ENCODE measurements around the gene CHRND.

CHRND gene

DNA sequence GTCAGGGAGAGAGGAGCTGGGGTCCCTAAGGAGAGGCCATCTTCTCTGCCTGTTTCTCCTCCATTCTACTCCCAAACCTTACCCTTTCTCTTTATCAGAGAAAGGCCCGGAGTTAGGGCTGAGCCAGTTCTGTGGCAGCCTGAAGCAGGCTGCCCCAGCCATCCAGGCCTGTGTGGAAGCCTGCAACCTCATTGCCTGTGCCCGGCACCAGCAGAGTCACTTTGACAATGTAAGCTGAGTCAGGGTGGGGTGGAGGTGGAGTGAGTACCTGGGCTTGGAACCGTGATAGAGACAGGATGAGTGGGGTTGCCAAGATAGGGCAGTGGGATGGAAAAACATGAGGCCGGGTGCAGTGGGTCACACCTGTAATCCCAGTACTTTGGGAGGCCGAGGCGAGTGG lies 18.7 kb downstream of the CHRND start:
- no peaks in the 10 kb centered on the region for H3K27me3 ChIP-seq (ENCODE audit: insufficient read depth, poor library complexity, severe bottlenecking)
- H3K4me3 ChIP-seq (replicated peaks; ENCODE audit: insufficient read depth, low read length), result no peak overlapping the region
- TF ChIP-seq SPI1 (IDR thresholded peaks at IDR 0.05; ENCODE audit: borderline replicate concordance, low read depth), result no peak
- TF ChIP-seq POLR2AphosphoS5 (IDR thresholded peaks at IDR 0.05; ENCODE audit: low read depth), result 0 out of 2 replicates have a peak, but pooled peaks have one; percentile 10
- no peak for TF ChIP-seq CTCF (IDR thresholded peaks at IDR 0.05; ENCODE audit: insufficient read depth, low read length)
- no peak overlapping the region for H3K27ac ChIP-seq (replicated peaks)
- DNase-seq (ENCODE audit: low read depth in 1 of 2, low spot score in 1 of 2), result no peak

GRCh38 chr2:232545511-232546375 lies 19.8 kb downstream of the CHRND start:
- H3K27ac ChIP-seq (replicated peaks), result no peak overlapping the region
- TF ChIP-seq CTCF (IDR thresholded peaks at IDR 0.05; ENCODE audit: insufficient read depth, low read length) (no peak), POLR2AphosphoS5 (IDR thresholded peaks at IDR 0.05; ENCODE audit: low read depth) (no peak), SPI1 (IDR thresholded peaks at IDR 0.05; ENCODE audit: borderline replicate concordance, low read depth) (no peak), GABPA (IDR thresholded peaks at IDR 0.05; ENCODE audit: low read depth) (no peak)
- TF ChIP-seq, protein P1, sequence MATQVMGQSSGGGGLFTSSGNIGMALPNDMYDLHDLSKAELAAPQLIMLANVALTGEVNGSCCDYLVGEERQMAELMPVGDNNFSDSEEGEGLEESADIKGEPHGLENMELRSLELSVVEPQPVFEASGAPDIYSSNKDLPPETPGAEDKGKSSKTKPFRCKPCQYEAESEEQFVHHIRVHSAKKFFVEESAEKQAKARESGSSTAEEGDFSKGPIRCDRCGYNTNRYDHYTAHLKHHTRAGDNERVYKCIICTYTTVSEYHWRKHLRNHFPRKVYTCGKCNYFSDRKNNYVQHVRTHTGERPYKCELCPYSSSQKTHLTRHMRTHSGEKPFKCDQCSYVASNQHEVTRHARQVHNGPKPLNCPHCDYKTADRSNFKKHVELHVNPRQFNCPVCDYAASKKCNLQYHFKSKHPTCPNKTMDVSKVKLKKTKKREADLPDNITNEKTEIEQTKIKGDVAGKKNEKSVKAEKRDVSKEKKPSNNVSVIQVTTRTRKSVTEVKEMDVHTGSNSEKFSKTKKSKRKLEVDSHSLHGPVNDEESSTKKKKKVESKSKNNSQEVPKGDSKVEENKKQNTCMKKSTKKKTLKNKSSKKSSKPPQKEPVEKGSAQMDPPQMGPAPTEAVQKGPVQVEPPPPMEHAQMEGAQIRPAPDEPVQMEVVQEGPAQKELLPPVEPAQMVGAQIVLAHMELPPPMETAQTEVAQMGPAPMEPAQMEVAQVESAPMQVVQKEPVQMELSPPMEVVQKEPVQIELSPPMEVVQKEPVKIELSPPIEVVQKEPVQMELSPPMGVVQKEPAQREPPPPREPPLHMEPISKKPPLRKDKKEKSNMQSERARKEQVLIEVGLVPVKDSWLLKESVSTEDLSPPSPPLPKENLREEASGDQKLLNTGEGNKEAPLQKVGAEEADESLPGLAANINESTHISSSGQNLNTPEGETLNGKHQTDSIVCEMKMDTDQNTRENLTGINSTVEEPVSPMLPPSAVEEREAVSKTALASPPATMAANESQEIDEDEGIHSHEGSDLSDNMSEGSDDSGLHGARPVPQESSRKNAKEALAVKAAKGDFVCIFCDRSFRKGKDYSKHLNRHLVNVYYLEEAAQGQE (IDR thresholded peaks at IDR 0.05; ENCODE audit: insufficient replicate concordance, low read depth), result no peak
- no peak overlapping the region for H3K4me3 ChIP-seq (replicated peaks; ENCODE audit: insufficient read depth, low read length)
- no peak for DNase-seq (ENCODE audit: low read depth in 1 of 2, low spot score in 1 of 2)
- no peaks in the 10 kb centered on the region for H3K27me3 ChIP-seq (ENCODE audit: insufficient read depth, poor library complexity, severe bottlenecking)

DNA sequence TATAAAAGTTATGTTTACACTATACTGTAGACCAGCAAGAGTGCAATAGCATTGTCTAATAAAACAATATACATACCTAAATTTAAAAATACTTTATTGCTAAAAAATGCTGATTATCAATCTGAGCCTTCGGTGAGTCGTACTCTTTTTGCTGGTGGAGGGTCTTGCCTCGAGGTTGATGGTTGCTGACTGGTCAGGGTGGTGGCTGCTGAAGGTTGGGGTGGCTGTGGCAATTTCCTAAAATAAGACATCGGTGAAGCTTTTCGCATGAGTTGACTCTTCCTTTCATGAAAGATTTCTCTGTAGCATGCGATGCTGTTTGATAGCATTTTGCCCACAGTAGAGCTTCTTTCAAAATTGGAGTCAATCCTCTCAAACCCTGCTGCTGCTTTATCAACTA lies 22.0 kb downstream of the CHRND start:
- TF ChIP-seq CTCF (IDR thresholded peaks at IDR 0.05; ENCODE audit: insufficient read depth, low read length), result no peak
- no peak for DNase-seq (ENCODE audit: low read depth in 1 of 2, low spot score in 1 of 2)
- Histone ChIP-seq H3K27ac (replicated peaks) (no peak overlapping the region), H3K27me3 (ENCODE audit: insufficient read depth, poor library complexity, severe bottlenecking) (no peaks in the 10 kb centered on the region), H3K4me3 (replicated peaks; ENCODE audit: insufficient read depth, low read length) (no peak overlapping the region)

DNA sequence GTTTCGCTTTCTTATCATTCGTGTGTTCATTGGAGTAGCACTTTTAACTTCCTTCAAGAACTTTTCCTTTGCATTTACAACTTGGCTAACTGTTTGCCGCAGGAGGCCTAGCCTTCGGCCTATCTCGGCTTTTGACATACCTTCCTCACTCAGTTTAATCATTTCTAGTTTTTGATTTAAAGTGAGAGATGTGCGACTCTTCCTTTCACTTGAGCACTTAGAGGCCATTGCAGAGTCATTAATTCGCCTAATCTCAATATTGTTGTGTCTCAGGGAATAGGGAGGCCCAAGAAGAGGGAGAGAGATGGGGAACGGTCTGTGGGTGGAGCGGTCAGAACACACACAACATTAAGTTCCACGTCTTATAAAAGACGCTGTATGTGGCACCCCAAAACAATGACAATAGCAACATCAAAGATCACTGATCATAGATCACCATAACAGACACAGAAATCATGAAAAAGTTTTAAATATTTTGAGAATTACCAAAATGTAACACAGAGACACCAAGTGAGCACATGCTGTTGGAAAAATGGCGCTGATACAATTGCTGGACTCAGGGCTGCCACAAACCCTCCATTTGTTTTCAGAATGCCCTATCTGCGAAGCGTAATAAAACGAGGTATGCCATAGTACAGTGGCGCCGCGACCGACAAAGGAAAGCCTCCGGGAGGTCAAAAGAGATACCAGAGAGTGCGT lies 23.8 kb downstream of the CHRND start:
- no peak for TF ChIP-seq GABPA (IDR thresholded peaks at IDR 0.05; ENCODE audit: low read depth)
- no peak for TF ChIP-seq POLR2AphosphoS5 (IDR thresholded peaks at IDR 0.05; ENCODE audit: low read depth)
- TF ChIP-seq SPI1 (IDR thresholded peaks at IDR 0.05; ENCODE audit: borderline replicate concordance, low read depth), result no peak
- TF ChIP-seq CTCF (IDR thresholded peaks at IDR 0.05; ENCODE audit: insufficient read depth, low read length), result no peak
- TF ChIP-seq, protein P1 (IDR thresholded peaks at IDR 0.05; ENCODE audit: insufficient replicate concordance, low read depth), result no peak
- Histone ChIP-seq H3K27ac (replicated peaks) (peak overlapping the region; percentile 96), H3K27me3 (ENCODE audit: insufficient read depth, poor library complexity, severe bottlenecking) (no peaks in the 10 kb centered on the region), H3K4me3 (replicated peaks; ENCODE audit: insufficient read depth, low read length) (peak overlapping the region; percentile 77)
- DNase-seq (ENCODE audit: low read depth in 1 of 2, low spot score in 1 of 2), result no peak
